A673 (cell line): Measurements from ENCODE around the gene BBS7.

Experiments
- CTCF ChIP-seq: fragments of 300-800, 200-600 bp; sonication (generic); conservative IDR thresholded peaks from 2 replicates; pipeline ENCODE4 v1.5.1; 2017; ENCODE audit warnings: low read depth, mild to moderate bottlenecking, antibody characterized with exemption, low read length, moderate library complexity, mixed read lengths
- EZH2 ChIP-seq: fragments of 200-600 bp; sonication (generic); IDR thresholded peaks from 2 replicates; pipeline ENCODE4 v1.6.1; 2017; ENCODE audit warnings: borderline replicate concordance, low read depth, mild to moderate bottlenecking, mixed read lengths, antibody characterized with exemption, low read length; ENCODE audit not compliant: poor library complexity, severe bottlenecking

GRCh38 chr4:121888134-121888533 is 17.9 kb upstream of the BBS7 start:
- no peak for TF ChIP-seq CTCF
- no peak for TF ChIP-seq EZH2
